Natural killer cell (primary cell): ENCODE measurements around the gene MROH7. TPM values are rescaled to one million over a fixed set of nuclear protein-coding genes. Genes with fewer than 3 reads are reported as not detected.

Source experiments
- ATAC-seq, 3 donors: fragments of 150-1000 bp in 2 of 3; fragments of 200-7000 bp in 1 of 3; cut with Tn5 transposase; 1 replicate in 1 of 3; 2 replicates in 2 of 3; pipeline ENCODE4 v1.10.0; 2021; ENCODE audit warnings: mild to moderate bottlenecking in 2 of 3, moderate library complexity in 2 of 3
- DNase-seq, 2 donors: peaks; one replicate each; pipeline versions ENCODE4 v3.0.0 to v3.0.0-alpha.2; 2013 to 2021; ENCODE audit warnings: mixed read lengths in 1 of 2
- H3K27ac ChIP-seq: one replicate; pipeline ENCODE4 v1.5.1; 2013; ENCODE audit warnings: mild to moderate bottlenecking, low read length
- H3K27me3 ChIP-seq: one replicate; pipeline ENCODE4 v1.6.1; 2013; ENCODE audit warnings: low read length; ENCODE audit not compliant: control insufficient read depth, insufficient read depth
- H3K36me3 ChIP-seq: one replicate; pipeline ENCODE4 v1.6.1; 2013; ENCODE audit warnings: low read length; ENCODE audit not compliant: control insufficient read depth, insufficient read depth
- H3K4me1 ChIP-seq: one replicate; pipeline ENCODE4 v1.6.1; 2013; ENCODE audit warnings: low read length; ENCODE audit not compliant: control insufficient read depth, insufficient read depth
- H3K4me3 ChIP-seq: one replicate; pipeline ENCODE4 v1.5.1; 2013; ENCODE audit warnings: low read length
- H3K9me3 ChIP-seq: one replicate; pipeline ENCODE4 v1.6.1; 2013; ENCODE audit warnings: low read length; ENCODE audit not compliant: control insufficient read depth, insufficient read depth
- H3K27ac Mint-ChIP-seq, 2 donors: one replicate each; pipeline ENCODE4 v1.8.0; 2022; ENCODE audit warnings: mild to moderate bottlenecking in 2 of 2, mixed read lengths in 2 of 2, moderate library complexity in 1 of 2
- H3K27me3 Mint-ChIP-seq, 2 donors: one replicate each; pipeline ENCODE4 v1.8.0; 2022; ENCODE audit warnings: low read depth in 2 of 2, mixed read lengths in 2 of 2
- H3K36me3 Mint-ChIP-seq: one replicate; pipeline ENCODE4 v1.8.0; 2022; ENCODE audit warnings: mixed read lengths
- H3K4me1 Mint-ChIP-seq, 2 donors: one replicate each; pipeline ENCODE4 v1.8.0; 2022; ENCODE audit warnings: mixed read lengths in 2 of 2
- H3K4me3 Mint-ChIP-seq: one replicate; pipeline ENCODE4 v1.8.0; 2022; ENCODE audit warnings: mild to moderate bottlenecking, moderate library complexity, mixed read lengths
- H3K9me3 Mint-ChIP-seq, 2 donors: one replicate each; pipeline ENCODE4 v1.8.0; 2022; ENCODE audit warnings: mixed read lengths in 2 of 2
- WGBS: methylation state at CpG from one replicate; pipeline ENCODE4 v1.1.7; 2013; ENCODE audit warnings: missing lambda C conversion rate; ENCODE audit not compliant: insufficient coverage; 5-methylcytosine and 5-hydroxymethylcytosine counted together
- intact Hi-C: fragments of 100-400 bp; cut with micrococcal nuclease; formaldehyde crosslinking; loops from one replicate; pipeline ENCODE4 v1.14.2; 2022
- total RNA-seq, 4 donors: library from RNA; stranded (reverse); fragments of 120-200 nt in 1 of 4; gene quantifications; one replicate each; pipeline versions ENCODE4 v1.2.3 to v1.2.4, GENCODE V29; 2013 to 2022
- TF ChIP-seq, protein P1 (sequence below): fragments of 200-600 bp; IDR thresholded peaks from one replicate; pipeline ENCODE4 v1.8.0; 2022; ENCODE audit warnings: antibody characterized with exemption

The MROH7 gene
- total RNA-seq, 3 donors from 2014 or later (not counting 1 experiment from before 2014, with no cell fraction given), result 0.16 to 0.88 (median 0.33) TPM

DNA sequence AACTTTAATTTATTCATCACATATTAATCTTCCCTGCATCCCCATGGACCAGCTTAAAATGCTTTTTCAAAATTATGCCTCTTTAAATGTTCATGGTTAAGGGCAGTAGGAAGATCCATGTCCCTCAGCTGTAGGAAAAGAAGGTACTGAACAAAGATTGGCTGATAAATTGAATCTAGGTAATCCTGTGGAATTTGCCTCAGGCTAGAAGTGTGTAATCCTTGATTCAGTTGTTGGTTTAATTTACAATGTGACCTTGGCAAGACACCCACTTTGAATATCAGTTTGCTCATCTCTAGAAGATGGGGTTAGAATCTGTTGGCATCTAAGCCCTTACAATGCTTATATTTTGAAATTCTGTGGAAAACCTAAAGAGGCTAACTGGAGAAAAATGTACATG is 80.1 kb downstream of the MROH7 start:
- peaks cover 26% of the 10 kb centered on the region for H3K36me3 Mint-ChIP-seq
- no peak overlapping the region for H3K4me3 Mint-ChIP-seq
- DNase-seq, result no peak
- ATAC-seq, result no peak
- Histone ChIP-seq H3K4me1 (no peaks in the 10 kb centered on the region), H3K9me3 (no peaks in the 10 kb centered on the region), H3K4me3 (no peak overlapping the region), H3K36me3 (peaks cover 73% of the 10 kb centered on the region), H3K27ac (no peak overlapping the region), H3K27me3 (no peaks in the 10 kb centered on the region)
- intact Hi-C loops, result no loop called here
- H3K27me3 Mint-ChIP-seq, result no peaks in the 10 kb centered on the region
- H3K27ac Mint-ChIP-seq, result no peak overlapping the region
- no peaks in the 10 kb centered on the region for H3K9me3 Mint-ChIP-seq
- peaks cover 7 to 11% of the 10 kb centered on the region in 2 donors for H3K4me1 Mint-ChIP-seq
- TF ChIP-seq, protein P1, sequence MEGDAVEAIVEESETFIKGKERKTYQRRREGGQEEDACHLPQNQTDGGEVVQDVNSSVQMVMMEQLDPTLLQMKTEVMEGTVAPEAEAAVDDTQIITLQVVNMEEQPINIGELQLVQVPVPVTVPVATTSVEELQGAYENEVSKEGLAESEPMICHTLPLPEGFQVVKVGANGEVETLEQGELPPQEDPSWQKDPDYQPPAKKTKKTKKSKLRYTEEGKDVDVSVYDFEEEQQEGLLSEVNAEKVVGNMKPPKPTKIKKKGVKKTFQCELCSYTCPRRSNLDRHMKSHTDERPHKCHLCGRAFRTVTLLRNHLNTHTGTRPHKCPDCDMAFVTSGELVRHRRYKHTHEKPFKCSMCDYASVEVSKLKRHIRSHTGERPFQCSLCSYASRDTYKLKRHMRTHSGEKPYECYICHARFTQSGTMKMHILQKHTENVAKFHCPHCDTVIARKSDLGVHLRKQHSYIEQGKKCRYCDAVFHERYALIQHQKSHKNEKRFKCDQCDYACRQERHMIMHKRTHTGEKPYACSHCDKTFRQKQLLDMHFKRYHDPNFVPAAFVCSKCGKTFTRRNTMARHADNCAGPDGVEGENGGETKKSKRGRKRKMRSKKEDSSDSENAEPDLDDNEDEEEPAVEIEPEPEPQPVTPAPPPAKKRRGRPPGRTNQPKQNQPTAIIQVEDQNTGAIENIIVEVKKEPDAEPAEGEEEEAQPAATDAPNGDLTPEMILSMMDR, result no peak

DNA sequence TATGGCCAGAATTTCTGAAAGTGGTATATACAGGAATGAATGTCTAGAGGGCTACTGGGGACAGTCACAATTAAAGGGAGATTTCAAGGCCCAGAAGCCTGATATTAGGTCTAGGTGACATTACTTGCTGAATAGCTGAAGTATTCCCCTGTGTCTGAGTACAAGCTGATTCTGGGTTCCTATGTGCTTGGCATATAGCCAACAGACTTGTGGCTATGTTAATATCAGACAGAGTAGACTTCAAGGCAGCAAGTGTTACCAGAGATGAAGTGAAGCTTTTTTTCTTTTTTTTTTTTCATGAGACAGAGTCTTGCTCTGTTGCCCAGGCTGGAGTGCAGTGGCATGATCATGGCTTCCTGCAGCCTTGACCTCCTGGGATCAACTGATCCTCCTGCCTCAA is 82.4 kb downstream of the MROH7 start:
- no peak for DNase-seq

DNA sequence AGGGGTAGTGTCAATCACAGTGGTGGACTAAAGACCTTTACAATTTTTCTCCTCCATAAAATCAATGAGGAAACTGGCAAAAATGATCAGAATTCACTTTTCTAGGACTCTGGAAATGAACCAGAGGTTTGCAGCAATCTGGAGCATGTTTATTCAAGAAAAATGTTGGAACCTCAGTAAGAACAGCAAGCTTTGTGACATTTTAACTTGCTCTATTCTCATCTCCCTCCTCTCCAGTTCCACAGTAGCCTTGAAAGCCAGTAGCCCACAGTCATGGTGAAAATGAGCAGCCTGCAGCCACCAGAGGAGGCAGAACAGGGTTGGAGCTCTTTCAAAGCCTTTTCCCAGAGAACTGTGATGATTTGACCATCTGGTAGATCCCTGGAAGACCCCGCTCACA is 83.2 kb downstream of the MROH7 start:
- TF ChIP-seq, protein P1, result no peak
- H3K9me3 ChIP-seq, result no peaks in the 10 kb centered on the region
- no peak overlapping the region for H3K27ac ChIP-seq
- DNase-seq (no peak), ATAC-seq (no peak)
- 100% methylated on average over 1 of the region's 1 CpG for WGBS
- Mint-ChIP-seq H3K36me3 (peaks cover 37% of the 10 kb centered on the region), H3K4me1 (no peaks in the 10 kb centered on the region), H3K27me3 (no peaks in the 10 kb centered on the region), H3K9me3 (no peaks in the 10 kb centered on the region), H3K4me3 (no peak overlapping the region), H3K27ac (no peak overlapping the region)
- no peak overlapping the region for H3K4me3 ChIP-seq
- no peaks in the 10 kb centered on the region for H3K4me1 ChIP-seq
- H3K36me3 ChIP-seq, result peaks cover 77% of the 10 kb centered on the region
- no peaks in the 10 kb centered on the region for H3K27me3 ChIP-seq
- intact Hi-C loops, result no loop called here

More for the DNA sequence above, 82.4 kb downstream of the MROH7 start:
- no peaks in the 10 kb centered on the region for H3K27me3 ChIP-seq
- H3K9me3 ChIP-seq, result no peaks in the 10 kb centered on the region
- intact Hi-C loops, result no loop called here
- TF ChIP-seq, protein P1, result no peak
- Mint-ChIP-seq H3K4me1 (no peaks in the 10 kb centered on the region), H3K4me3 (no peak overlapping the region), H3K9me3 (no peaks in the 10 kb centered on the region), H3K36me3 (peaks cover 36% of the 10 kb centered on the region), H3K27me3 (no peaks in the 10 kb centered on the region), H3K27ac (no peak overlapping the region)
- ATAC-seq, result no peak
- no peak overlapping the region for H3K4me3 ChIP-seq
- peaks cover 76% of the 10 kb centered on the region for H3K36me3 ChIP-seq
- H3K27ac ChIP-seq, result no peak overlapping the region
- H3K4me1 ChIP-seq, result no peaks in the 10 kb centered on the region

- TF ChIP-seq, protein P1, result no peak
- Histone ChIP-seq H3K9me3 (no peaks in the 10 kb centered on the region), H3K27ac (no peak overlapping the region), H3K27me3 (no peaks in the 10 kb centered on the region), H3K4me3 (no peak overlapping the region), H3K36me3 (peaks cover 74% of the 10 kb centered on the region), H3K4me1 (no peaks in the 10 kb centered on the region)
- ATAC-seq, result no peak
- Mint-ChIP-seq H3K9me3 (no peaks in the 10 kb centered on the region), H3K4me3 (no peak overlapping the region), H3K27me3 (no peaks in the 10 kb centered on the region), H3K27ac (peak overlapping the region in 1 of 2 donors; percentile 3), H3K4me1 (peaks cover 3 to 5% of the 10 kb centered on the region in 2 donors), H3K36me3 (peaks cover 58% of the 10 kb centered on the region)
- intact Hi-C loops, result no loop called here
- DNase-seq, result no peak
- 92% methylated on average over 3 of the region's 3 CpGs for WGBS
These were observed 86.4 kb downstream of the MROH7 start for GRCh38 chr1:54728027-54728426.
